ENCODE data around the gene ENDOU.

The ENDOU gene

DNA sequence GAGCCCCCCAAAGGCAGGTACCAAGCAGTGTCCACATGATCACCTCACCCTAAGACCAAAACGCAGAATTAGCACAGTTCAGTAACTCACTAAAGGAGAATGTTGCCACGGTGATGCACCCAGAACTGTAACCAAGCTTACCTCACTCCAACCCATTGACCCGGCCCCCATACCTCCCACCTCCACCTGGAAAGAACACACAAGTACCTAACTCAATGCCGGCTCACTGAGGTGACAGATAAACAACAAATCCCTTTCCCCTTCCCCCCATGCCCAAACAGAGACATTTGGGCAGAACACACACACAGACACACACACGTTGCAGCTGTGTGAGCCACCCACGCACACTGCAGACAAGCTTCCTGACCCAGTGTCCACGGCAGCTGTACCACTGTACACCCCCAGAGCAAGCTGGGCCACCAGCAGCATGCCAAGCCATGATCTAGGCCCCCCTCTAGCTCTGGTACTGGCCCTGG, 32.1 kb upstream of the ENDOU start:
- DNase-seq = no peak

GRCh38 chr12:47755655-47756562, 30.6 kb upstream of the ENDOU start:
- no peak for DNase-seq

DNA sequence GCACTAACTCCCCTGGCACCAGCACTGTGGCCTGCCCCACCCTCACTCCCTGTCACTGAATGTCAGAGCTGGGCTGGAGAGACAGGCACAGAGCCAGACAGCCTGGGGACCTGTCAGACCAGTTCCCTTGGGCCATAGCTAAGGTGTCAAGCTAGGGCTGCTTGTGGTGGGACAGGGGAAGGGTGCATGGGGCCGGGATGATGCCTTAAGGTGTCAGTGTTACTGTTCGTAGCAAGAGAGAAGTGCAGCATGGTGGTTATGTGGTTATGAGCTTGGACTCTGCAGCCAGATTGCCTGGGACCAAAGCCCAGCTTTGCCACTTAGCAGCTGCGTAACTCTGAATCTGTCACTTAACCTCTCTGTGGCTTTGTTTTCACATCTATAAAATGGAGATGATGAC, 29.6 kb upstream of the ENDOU start:
- DNase-seq = no peak

DNA sequence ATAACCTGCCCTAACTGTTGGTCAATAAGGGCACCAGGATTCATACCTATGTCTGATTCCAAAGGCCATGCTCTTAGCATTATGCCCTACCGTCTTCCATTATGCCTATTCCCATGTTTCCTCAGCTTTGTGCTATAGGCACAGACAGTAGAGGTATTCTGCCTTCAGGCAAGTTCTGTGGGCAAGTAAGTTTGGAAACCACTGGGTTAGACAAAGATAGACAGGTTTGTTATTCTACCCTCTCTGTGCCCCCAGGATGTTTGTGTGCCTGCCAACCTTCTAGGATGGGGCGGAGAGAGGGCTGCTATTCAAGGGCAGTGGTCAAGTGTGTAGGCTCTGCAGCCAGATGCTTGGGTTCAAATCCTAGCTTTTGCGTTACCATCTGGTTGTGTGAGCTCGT, 28.8 kb upstream of the ENDOU start:
- DNase-seq = no peak

DNA sequence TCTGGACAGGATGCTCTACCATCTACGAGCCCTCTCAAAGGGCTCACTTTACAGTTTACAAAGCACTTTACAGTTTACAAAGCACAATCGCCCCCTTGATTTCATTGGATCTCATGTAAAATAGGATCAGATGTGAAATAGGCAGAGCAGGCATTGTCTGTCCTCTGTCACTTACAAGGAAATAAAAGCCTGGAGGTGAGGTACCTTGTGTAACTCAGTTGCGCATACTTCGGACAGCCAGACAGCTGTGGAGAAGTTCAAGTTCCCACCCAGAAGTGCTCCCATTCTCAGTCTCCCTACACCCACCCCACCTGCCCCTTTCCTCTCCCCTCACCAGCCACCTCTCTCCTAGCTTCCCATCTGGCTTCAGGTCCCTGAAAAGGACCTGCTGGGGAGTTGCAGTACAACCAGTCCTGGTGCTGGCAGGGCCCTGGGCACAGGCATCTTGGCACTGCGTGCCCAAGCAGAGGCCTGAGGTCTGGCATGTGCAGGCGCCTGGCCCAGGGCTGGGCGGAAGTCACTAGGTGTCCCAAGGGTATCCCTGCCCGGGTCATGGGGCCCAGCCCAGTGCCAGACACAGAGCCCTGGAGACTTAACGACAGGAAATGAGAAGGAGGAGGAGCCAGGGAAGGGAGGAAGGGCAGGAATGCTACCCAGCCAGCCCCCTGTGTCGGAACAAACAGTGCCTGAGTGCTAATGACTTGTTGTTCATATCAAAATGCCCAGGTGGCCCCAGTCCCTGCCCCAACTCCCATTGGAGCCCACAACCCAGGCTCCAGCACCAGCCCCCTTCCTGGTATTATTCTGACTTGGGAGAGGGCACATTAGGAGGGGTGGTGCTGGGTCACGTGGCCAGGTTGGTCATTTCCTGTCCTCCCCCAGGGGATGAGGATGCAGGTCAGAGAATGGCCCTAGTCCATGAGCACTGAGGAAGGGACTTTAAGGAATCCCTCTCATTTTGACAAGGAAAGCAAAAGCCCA, 28.0 kb upstream of the ENDOU start:
- DNase-seq = no peak

- no peak for DNase-seq
These were observed 27.3 kb upstream of the ENDOU start for GRCh38 chr12:47752552-47752951.

DNA sequence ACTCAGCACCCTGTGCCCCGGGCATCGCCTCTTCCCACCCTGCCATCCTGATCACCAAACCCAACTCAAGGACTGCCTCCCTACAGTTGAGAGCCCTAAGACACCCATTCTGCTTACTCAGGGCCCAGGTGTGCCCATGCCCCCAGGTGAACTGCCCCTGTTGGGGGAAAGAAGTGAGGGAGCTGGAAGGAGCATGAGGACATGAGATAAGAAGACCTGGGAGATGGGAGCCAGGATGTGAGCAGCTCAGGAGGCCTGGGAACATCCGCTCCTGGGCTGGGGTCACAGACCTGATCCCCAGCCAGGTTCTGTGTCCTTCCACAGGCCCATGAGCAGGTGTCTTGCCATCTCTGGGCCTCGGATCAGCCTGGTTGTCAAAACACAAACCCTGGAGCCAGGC, 26.8 kb upstream of the ENDOU start:
- no peak for DNase-seq

DNA sequence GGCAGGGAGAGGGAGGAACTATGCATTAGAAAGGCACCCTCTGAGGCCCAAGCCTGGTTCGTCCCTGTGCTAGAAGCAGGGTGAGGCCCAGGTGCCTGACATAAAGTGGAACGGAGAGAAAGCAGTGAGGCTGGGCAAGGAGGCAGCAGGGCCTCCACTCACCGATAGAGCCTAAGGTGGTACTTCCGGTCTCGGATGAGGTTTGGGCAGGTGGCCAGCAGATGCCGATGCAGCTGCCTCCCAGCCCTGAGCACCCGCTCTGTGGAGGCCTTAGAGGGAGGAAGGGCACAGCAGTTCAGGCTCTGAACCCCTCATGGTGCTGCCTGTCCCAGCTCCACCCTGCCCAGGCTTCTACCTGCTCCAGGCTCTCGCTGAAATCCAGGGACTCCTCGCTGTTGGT, 26.3 kb upstream of the ENDOU start:
- no peak for DNase-seq

- DNase-seq = no peak
These were observed 25.7 kb upstream of the ENDOU start for GRCh38 chr12:47750916-47751470.

DNA sequence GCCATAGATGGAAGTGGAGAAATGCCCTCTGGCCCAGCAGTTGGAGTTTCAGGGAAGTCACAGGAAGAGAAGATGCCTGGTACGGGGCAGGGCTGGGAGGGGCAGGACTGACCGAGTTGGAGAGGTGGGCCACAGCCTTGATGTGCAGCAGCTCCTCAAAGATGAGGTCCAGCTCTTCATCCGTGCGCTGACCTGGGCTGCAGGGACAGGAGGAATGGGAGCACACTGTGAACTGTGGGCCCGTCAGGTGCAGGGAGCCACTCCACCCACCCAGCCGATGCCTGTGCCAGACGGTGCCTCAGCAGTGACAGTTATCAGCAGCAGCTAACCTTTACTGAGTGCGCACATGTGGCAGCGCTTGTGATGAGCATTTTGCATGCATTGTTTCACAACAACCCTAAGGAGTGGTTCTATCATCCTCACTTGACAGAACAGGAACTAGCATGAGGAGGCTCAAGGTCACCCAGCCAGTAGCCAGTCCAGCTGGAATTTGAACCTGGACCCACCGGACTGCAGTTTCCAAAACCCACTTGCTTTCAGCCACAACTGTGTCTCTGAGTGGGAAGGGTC, 25.0 kb upstream of the ENDOU start:
- DNase-seq = no peak

DNA sequence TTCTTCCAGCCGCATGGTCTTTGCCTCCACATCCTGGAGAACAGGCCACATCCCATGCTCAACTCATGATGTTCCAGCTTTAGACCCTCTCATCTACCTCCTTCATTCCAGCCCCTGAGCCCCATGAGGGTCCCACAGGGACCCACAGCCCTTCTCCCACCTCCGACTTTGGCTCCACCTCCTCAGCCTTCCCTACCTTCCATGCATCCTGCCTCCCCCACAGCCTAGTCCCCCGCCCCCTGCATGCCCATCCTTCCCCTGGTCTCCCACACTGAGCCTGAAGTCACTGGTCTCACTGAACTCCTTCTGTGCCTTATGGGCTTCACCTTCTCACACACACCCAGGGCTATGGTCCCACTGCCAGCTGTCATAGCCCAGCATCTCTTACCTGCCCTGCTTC, 23.6 kb upstream of the ENDOU start:
- no peak for DNase-seq

GRCh38 chr12:47748507-47748828, 23.2 kb upstream of the ENDOU start:
- DNase-seq = no peak

DNA sequence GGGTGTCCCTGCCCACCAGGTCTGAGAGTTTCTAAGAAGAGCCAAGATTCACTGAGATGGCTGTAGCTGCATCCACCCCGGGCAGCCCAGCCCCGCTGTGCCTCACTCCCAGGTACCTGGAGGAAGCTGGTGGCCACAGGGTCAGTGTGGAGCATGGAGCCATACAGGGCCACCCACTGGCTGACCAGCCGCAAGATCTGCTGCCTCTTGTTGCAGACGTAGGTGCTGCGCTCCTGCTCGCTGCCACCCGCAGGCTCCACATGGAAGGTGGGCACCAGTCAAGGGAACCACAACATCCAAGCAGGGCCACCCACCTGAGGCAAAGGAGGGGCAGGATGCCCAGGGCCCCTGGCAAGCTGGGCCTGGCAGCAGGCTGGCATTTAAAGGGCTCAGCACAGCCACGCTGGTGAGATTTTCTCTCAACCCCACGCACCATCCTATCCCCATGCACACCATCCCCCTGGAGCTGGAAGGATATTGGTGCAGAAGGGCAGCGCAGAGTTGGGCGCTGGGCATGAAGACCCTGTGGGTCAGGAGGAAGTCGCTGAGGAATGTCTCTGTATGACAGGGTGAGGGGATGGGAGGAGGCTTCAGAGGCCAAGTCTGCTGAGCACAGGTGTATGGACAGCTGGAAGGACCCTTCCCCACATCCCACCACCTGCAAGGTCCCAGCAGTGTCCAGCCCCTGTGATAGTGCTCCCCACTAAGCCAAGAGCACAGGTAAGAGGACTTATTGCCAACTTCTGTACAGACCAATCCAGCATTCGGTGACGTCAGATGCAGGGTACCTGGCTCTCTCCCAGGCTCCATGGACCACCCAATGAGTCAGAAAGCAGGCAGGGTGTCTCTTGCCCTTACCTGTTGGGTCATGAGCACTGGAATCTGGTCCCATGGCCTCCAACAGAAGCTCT, 22.6 kb upstream of the ENDOU start:
- no peak for DNase-seq

- DNase-seq = no peak
These were observed 21.8 kb upstream of the ENDOU start for GRCh38 chr12:47747126-47747525.

GRCh38 chr12:47746523-47746922, 21.2 kb upstream of the ENDOU start:
- DNase-seq = no peak

- DNase-seq = no peak
These were observed 20.8 kb upstream of the ENDOU start for GRCh38 chr12:47746073-47746472.

DNA sequence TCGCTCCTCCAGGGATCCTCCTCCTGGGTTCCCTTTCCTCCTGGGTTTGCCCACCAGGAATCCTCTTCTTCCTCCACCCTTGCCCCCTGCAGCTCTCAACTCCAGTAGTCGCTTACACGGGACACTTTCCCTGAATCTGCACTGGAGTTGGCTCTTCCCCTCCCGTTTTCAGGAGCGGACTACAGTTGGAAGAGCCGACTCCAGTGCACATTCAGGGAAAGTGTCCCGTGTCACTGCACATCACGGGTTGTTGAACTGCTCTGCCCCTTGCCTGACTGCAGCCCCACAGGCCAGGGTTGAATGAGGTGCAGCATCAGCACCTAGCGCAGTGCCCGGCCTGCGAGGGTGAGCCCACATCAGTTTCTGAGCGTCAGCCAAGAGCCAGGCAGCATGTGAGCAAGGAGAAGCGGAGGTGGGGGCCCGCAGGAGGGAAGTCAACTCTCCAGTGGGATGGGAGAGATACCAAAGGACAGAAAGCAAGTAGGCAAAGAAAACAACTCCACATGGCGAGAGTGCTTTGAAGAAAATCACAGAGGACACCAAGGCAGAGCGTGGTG, 20.3 kb upstream of the ENDOU start:
- DNase-seq = no peak

- DNase-seq = no peak
These were observed 19.6 kb upstream of the ENDOU start for GRCh38 chr12:47744778-47745436.

DNA sequence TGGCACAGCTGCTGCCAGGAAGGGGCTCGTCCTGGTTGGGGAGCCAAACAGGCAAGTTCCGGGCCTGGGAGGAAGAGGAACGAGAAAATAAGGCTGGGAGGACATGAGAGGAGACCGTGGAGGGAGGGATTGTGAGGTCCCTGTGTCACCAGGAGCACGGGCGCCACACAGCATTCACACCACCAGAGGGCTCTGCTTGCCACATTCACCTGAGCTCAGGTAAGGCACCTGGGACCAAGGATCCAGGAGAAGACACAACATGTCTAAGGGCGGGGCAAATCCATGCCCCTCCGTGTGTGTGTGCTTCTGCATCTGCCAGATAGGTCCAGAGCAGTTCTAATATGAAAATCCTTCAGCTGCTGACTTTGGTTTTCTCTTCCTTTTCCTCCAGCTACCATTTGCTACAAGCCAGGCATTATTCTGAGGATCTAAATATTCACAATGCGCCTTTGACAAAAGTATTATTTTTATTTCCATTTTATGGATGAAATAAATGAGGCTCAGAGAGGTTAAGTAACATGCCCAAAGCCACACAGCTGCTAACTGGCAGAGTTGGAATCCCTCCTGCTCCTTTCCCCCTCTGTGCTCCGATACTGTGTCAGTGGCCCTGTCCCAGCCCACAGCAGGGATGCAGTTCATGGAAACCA, 18.8 kb upstream of the ENDOU start:
- DNase-seq = peak; percentile 63

- DNase-seq = no peak
These were observed 18.1 kb upstream of the ENDOU start for GRCh38 chr12:47743311-47743860.
